WTC11 (cell line): ENCODE measurements around the gene TRAPPC10. TPM values are rescaled to one million over a fixed set of nuclear protein-coding genes. Genes with fewer than 3 reads are reported as not detected.

Experiments
- ATAC-seq: fragments of 200-7000 bp; cut with Tn5 transposase; 2 replicates; pipeline ENCODE4 v1.10.0; 2021; ENCODE audit warnings: mild to moderate bottlenecking, moderate library complexity
- Bru-seq: library from RNA; stranded (reverse); fragments of 400-500 nt; gene quantifications from one replicate; lab custom pipeline; 2021; lab: Mats Ljungman, UMichigan
- CTCF ChIA-PET: fragments of 300-600 bp; sonication (Branson Sonifier 250); formaldehyde crosslinking; loops from one replicate; lab custom pipeline; 2021; ENCODE audit warnings: antibody characterized with exemption; lab: Charles Lee
- POLR2A ChIA-PET: fragments of 350-600 bp; sonication (Branson Sonifier 250); formaldehyde crosslinking; loops from one replicate; lab custom pipeline; 2021; ENCODE audit warnings: antibody characterized with exemption; lab: Charles Lee
- DNase-seq: peaks from one replicate; pipeline ENCODE4 v3.0.0; 2021; ENCODE audit warnings: low spot score
- H3K27ac Mint-ChIP-seq: 2 replicates; pipeline ENCODE4 v1.8.0; 2021; ENCODE audit warnings: mixed read lengths
- H3K27me3 Mint-ChIP-seq: 2 replicates; pipeline ENCODE4 v1.8.0; 2021; ENCODE audit warnings: low read depth, mild to moderate bottlenecking, moderate library complexity, mixed read lengths
- H3K36me3 Mint-ChIP-seq: 2 replicates; pipeline ENCODE4 v1.8.0; 2021; ENCODE audit warnings: mixed read lengths
- H3K4me1 Mint-ChIP-seq: 2 replicates; pipeline ENCODE4 v1.8.0; 2022; ENCODE audit warnings: mixed read lengths
- H3K4me3 Mint-ChIP-seq: 2 replicates; pipeline ENCODE4 v1.8.0; 2021; ENCODE audit warnings: mild to moderate bottlenecking, moderate library complexity, mixed read lengths
- H3K9me3 Mint-ChIP-seq: 2 replicates; pipeline ENCODE4 v1.8.0; 2021; ENCODE audit warnings: mixed read lengths
- CREB1 ChIP-seq: sonication (generic); formaldehyde crosslinking; IDR thresholded peaks from 2 replicates; pipeline ENCODE4 v1.8.0; 2023; ENCODE audit warnings: mild to moderate bottlenecking, missing genetic modification reagents
- CREM ChIP-seq: sonication (generic); formaldehyde crosslinking; IDR thresholded peaks from 2 replicates; pipeline ENCODE4 v1.8.1; 2022; ENCODE audit warnings: mild to moderate bottlenecking, missing genetic modification reagents, moderate library complexity
- E2F4 ChIP-seq: sonication (generic); formaldehyde crosslinking; IDR thresholded peaks from 2 replicates; pipeline ENCODE4 v1.8.1; 2022; ENCODE audit warnings: low read depth, mild to moderate bottlenecking, moderate library complexity, missing genetic modification reagents, borderline replicate concordance
- E2F5 ChIP-seq: sonication (generic); formaldehyde crosslinking; IDR thresholded peaks from 2 replicates; pipeline ENCODE4 v1.8.1; 2022; ENCODE audit warnings: mild to moderate bottlenecking, moderate library complexity, missing genetic modification reagents
- ESRRA ChIP-seq: sonication (generic); formaldehyde crosslinking; IDR thresholded peaks from 2 replicates; pipeline ENCODE4 v1.8.1; 2022; ENCODE audit warnings: mild to moderate bottlenecking, missing genetic modification reagents, borderline replicate concordance
- ETV6 ChIP-seq: sonication (generic); formaldehyde crosslinking; IDR thresholded peaks from 2 replicates; pipeline ENCODE4 v1.8.1; 2022; ENCODE audit warnings: mild to moderate bottlenecking, missing genetic modification reagents
- FOXK1 ChIP-seq: sonication (generic); formaldehyde crosslinking; IDR thresholded peaks from 2 replicates; pipeline ENCODE4 v1.8.0; 2022; ENCODE audit warnings: mild to moderate bottlenecking, moderate library complexity, missing genetic modification reagents
- FOXP4 ChIP-seq: sonication (generic); formaldehyde crosslinking; IDR thresholded peaks from 2 replicates; pipeline ENCODE4 v1.8.0; 2022; ENCODE audit warnings: mild to moderate bottlenecking, missing genetic modification reagents
- JUN ChIP-seq: sonication (generic); formaldehyde crosslinking; IDR thresholded peaks from 2 replicates; pipeline ENCODE4 v1.8.0; 2023; ENCODE audit warnings: mild to moderate bottlenecking, missing genetic modification reagents
- KAT7 ChIP-seq: sonication (generic); formaldehyde crosslinking; IDR thresholded peaks from 2 replicates; pipeline ENCODE4 v1.8.1; 2023; ENCODE audit warnings: missing genetic modification reagents, mild to moderate bottlenecking, borderline replicate concordance
- MAX ChIP-seq: sonication (generic); formaldehyde crosslinking; IDR thresholded peaks from 2 replicates; pipeline ENCODE4 v1.8.0; 2022; ENCODE audit warnings: mild to moderate bottlenecking, missing genetic modification reagents
- MXD4 ChIP-seq: fragments of 250-450 bp; sonication (Bioruptor Pico); IDR thresholded peaks from 2 replicates; pipeline ENCODE4 v1.8.0; 2021; ENCODE audit warnings: mild to moderate bottlenecking, moderate library complexity, borderline replicate concordance
- MYBL2 ChIP-seq: sonication (generic); formaldehyde crosslinking; IDR thresholded peaks from 2 replicates; pipeline ENCODE4 v1.8.1; 2023; ENCODE audit warnings: mild to moderate bottlenecking, moderate library complexity, missing genetic modification reagents
- NFE2L1 ChIP-seq: sonication (generic); formaldehyde crosslinking; IDR thresholded peaks from 2 replicates; pipeline ENCODE4 v1.8.1; 2023; ENCODE audit warnings: missing genetic modification reagents
- RELA ChIP-seq: sonication (generic); formaldehyde crosslinking; IDR thresholded peaks from 2 replicates; pipeline ENCODE4 v1.8.1; 2022; ENCODE audit warnings: missing genetic modification reagents, mild to moderate bottlenecking, borderline replicate concordance
- SOX15 ChIP-seq: fragments of 250-450 bp; sonication (Bioruptor Pico); IDR thresholded peaks from 2 replicates; pipeline ENCODE4 v1.9.0; 2021; ENCODE audit warnings: mild to moderate bottlenecking
- TEAD4 ChIP-seq: sonication (generic); formaldehyde crosslinking; IDR thresholded peaks from 2 replicates; pipeline ENCODE4 v1.8.0; 2022; ENCODE audit warnings: mild to moderate bottlenecking, missing genetic modification reagents
- USF1 ChIP-seq: sonication (generic); formaldehyde crosslinking; IDR thresholded peaks from 2 replicates; pipeline ENCODE4 v1.8.0; 2022; ENCODE audit warnings: mild to moderate bottlenecking, missing genetic modification reagents
- ZMAT4 ChIP-seq: fragments of 250-450 bp; sonication (Bioruptor Pico); IDR thresholded peaks from 2 replicates; pipeline ENCODE4 v1.9.0; 2021; ENCODE audit warnings: mild to moderate bottlenecking
- ZNF219 ChIP-seq: sonication (generic); formaldehyde crosslinking; IDR thresholded peaks from 2 replicates; pipeline ENCODE4 v1.8.0; 2023; ENCODE audit warnings: missing genetic modification reagents, mild to moderate bottlenecking, borderline replicate concordance
- ZNF232 ChIP-seq: sonication (generic); formaldehyde crosslinking; IDR thresholded peaks from 2 replicates; pipeline ENCODE4 v1.8.0; 2022; ENCODE audit warnings: mild to moderate bottlenecking, missing genetic modification reagents
- long read RNA-seq, 3 experiments: library from RNA in 1 of 3; library from capped mRNA in 1 of 3; library from polyadenylated mRNA in 1 of 3; unstranded in 2 of 3; stranded (forward) in 1 of 3; transcript quantifications; one replicate each; pipeline ENCODE4 v2.0.0, GENCODE V29; 2021
- total RNA-seq: library from RNA; stranded (reverse); gene quantifications from 3 replicates; pipeline ENCODE4 v1.2.3, GENCODE V29; 2021

The TRAPPC10 gene
- total RNA-seq (29.3 to 34.5 TPM (median 29.7 TPM) in 3 replicates), Bru-seq, nascent RNA (percentile 73 among the genes with signal in this experiment)
- long read RNA-seq, experiment 1, full-length matches to known transcripts = 29 of 79 reads
- long read RNA-seq, experiment 1, partial matches to known transcripts = 17 of 79 reads
- long read RNA-seq, experiment 1, other reads (novel, unspliced or antisense) = 33 of 79 reads
- long read RNA-seq, experiment 2, full-length matches to known transcripts = 8 of 28 reads
- long read RNA-seq, experiment 2, partial matches to known transcripts = 8 of 28 reads
- long read RNA-seq, experiment 2, other reads (novel, unspliced or antisense) = 12 of 28 reads
- long read RNA-seq, experiment 3, partial matches to known transcripts = 0 of 1 reads
- long read RNA-seq, experiment 3, other reads (novel, unspliced or antisense) = 1 of 1 reads

- no peaks in the 10 kb centered on the region for H3K27me3 Mint-ChIP-seq
- TF ChIP-seq RELA (peak; percentile 54; the same call in 1 of the 2 replicates), CREM (peak; percentile 92), ESRRA (CRISPR knock-in tag) (0 out of 2 replicates have a peak, but pooled peaks have one; percentile 39), ZNF219 (CRISPR knock-in tag) (peak; percentile 42; the same call in 1 of the 2 replicates), FOXK1 (CRISPR knock-in tag) (peak; percentile 46; the same call in 1 of the 2 replicates), ZNF232 (CRISPR knock-in tag) (peak; percentile 16; the same call in 1 of the 2 replicates), ZMAT4 (CRISPR knock-in tag) (no peak), NFE2L1 (CRISPR knock-in tag) (0 out of 2 replicates have a peak, but pooled peaks have one; percentile 54), JUN (CRISPR knock-in tag) (peak; percentile 68; the same call in 1 of the 2 replicates), E2F5 (peak; percentile 14; the same call in 1 of the 2 replicates), TEAD4 (CRISPR knock-in tag) (no peak), CREB1 (CRISPR knock-in tag) (no peak), SOX15 (CRISPR knock-in tag) (no peak), E2F4 (CRISPR knock-in tag) (peak; percentile 58; the same call in 1 of the 2 replicates), KAT7 (CRISPR knock-in tag) (peak; percentile 57; the same call in 1 of the 2 replicates), MYBL2 (CRISPR knock-in tag) (0 out of 2 replicates have a peak, but pooled peaks have one; percentile 38), ETV6 (peak; percentile 80), MAX (CRISPR knock-in tag) (peak; percentile 30; the same call in 1 of the 2 replicates), MXD4 (no peak), FOXP4 (peak; percentile 50; the same call in 1 of the 2 replicates), USF1 (0 out of 2 replicates have a peak, but pooled peaks have one; percentile 13)
- TF ChIP-seq, all 79 proteins: peak for 16
- Mint-ChIP-seq H3K4me1 (peaks cover 30% of the 10 kb centered on the region), H3K9me3 (no peaks in the 10 kb centered on the region), H3K27ac (peak within 1 kb of the TSS; percentile 96), H3K36me3 (no peaks in the 10 kb centered on the region), H3K4me3 (peak within 1 kb of the TSS; percentile 84)
- CTCF ChIA-PET = interaction anchor here (1.3 kb wide), 1 partner anchor 37 kb away, joined by 3 read pairs; no protein-coding TSS in a partner anchor
- ATAC-seq (peak; percentile 57), DNase-seq (peak; percentile 77)
- POLR2A ChIA-PET = interaction anchor here (0.6 to 1.5 kb wide), 4 partner anchors 23 to 38 kb away, joined by 3 to 6 read pairs (median 4); no protein-coding TSS in a partner anchor
These were observed at the start of gene TRAPPC10 for GRCh38 chr21:44011579-44012473. TRAPPC10 (plus strand) TSS chr21:44012309; CDS start chr21:44012494, 185 bp downstream.
